ENCODE data around the gene MDM2.
"Not testable (repeated sequence)": the region's sequence is repeated elsewhere in the genome, so short reads cannot be mapped to it uniquely, and the experiment has no call there.

Gene MDM2

DNA sequence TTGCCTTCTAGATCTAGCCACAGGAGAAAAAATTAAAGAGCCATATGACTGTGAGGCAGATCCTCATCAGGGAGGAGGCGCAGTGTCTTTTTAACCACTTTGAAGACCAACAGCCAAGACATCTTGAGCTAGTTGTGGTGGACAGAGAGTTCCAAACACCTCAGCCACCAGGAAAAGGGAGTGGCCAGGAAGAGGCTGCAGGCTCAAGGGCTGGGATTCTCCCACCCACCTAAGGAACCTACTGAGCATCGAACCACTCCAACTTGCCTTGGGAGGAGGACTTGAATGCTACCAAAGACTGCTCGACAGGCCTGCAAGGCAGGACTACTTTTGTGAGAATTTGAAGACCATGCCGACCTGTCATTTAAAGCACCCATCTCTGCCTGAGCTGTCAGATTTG, 14.5 kb upstream of the MDM2 start:
- no peaks in the 10 kb centered on the region for H3K4me1 Mint-ChIP-seq (ENCODE audit: low read depth)
- H3K27ac Mint-ChIP-seq, result no peak overlapping the region
- H3K36me3 Mint-ChIP-seq (ENCODE audit: low read depth), result no peaks in the 10 kb centered on the region
- no peaks in the 10 kb centered on the region for H3K9me3 Mint-ChIP-seq
- no peak overlapping the region for H3K4me3 Mint-ChIP-seq
- no peaks in the 10 kb centered on the region for H3K27me3 Mint-ChIP-seq

- Mint-ChIP-seq H3K4me3 (no peak overlapping the region), H3K4me1 (ENCODE audit: low read depth) (no peaks in the 10 kb centered on the region), H3K9me3 (no peaks in the 10 kb centered on the region), H3K36me3 (ENCODE audit: low read depth) (no peaks in the 10 kb centered on the region), H3K27me3 (no peaks in the 10 kb centered on the region), H3K27ac (no peak overlapping the region)
Observed at GRCh38 chr12:68793975-68794652, 13.9 kb upstream of the MDM2 start.

DNA sequence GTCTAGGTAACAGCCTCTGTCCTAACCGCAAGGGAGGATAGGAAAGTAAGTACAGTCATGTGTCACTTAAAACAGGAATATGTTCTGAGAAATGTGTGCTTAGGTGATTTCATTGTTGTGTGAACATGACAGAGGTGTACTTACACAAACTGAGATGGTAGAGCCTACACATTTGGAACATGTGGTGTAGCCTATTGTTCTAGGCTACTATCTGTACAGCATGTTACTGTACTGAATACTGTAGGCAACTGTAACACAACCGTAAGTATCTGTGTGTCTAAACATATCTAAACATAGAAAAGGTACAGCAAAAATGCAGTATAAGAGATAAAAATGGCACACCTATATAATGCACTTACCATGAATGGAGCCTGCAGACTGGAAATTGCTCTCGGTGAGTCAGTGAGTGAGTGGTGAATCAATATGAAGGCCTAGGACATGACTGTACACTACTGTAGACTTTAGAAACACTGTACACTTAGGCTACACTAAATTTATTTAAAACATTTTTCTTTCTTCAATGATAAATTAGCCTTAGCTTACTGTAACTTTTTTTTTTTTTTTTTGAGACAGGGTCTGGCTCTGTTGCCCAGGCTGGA, 13.2 kb upstream of the MDM2 start:
- no peaks in the 10 kb centered on the region for H3K36me3 Mint-ChIP-seq (ENCODE audit: low read depth)
- H3K9me3 Mint-ChIP-seq, result no peaks in the 10 kb centered on the region
- no peak overlapping the region for H3K27ac Mint-ChIP-seq
- H3K4me3 Mint-ChIP-seq, result no peak overlapping the region
- no peaks in the 10 kb centered on the region for H3K4me1 Mint-ChIP-seq (ENCODE audit: low read depth)
- H3K27me3 Mint-ChIP-seq, result no peaks in the 10 kb centered on the region

DNA sequence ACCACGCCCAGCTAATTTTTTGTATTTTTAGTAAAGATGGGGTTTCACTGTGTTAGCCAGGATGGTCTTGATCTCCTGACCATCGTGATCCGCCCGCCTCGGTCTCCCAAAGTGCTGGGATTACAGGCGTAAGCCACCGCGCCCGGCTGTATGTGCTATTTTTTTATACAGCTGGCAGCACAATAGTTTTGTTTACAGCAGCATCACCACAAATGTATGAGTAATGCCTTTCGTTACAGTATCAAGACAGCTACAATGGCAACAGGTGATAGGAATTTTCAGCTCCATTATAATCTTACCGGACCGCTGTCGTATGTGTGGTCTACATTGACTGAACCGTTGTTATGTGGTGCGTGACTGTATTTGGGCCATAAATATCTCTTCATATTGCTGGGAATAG, 11.6 kb upstream of the MDM2 start:
- no peaks in the 10 kb centered on the region for H3K4me1 Mint-ChIP-seq (ENCODE audit: low read depth)
- H3K27me3 Mint-ChIP-seq, result no peaks in the 10 kb centered on the region
- H3K9me3 Mint-ChIP-seq, result no peaks in the 10 kb centered on the region
- no peak overlapping the region for H3K4me3 Mint-ChIP-seq
- H3K27ac Mint-ChIP-seq, result no peak overlapping the region
- H3K36me3 Mint-ChIP-seq (ENCODE audit: low read depth), result no peaks in the 10 kb centered on the region

GRCh38 chr12:68798882-68799234, 9.1 kb upstream of the MDM2 start:
- Mint-ChIP-seq H3K27me3 (no peaks in the 10 kb centered on the region), H3K36me3 (ENCODE audit: low read depth) (no peaks in the 10 kb centered on the region), H3K4me1 (ENCODE audit: low read depth) (no peaks in the 10 kb centered on the region), H3K27ac (no peak overlapping the region), H3K9me3 (no peaks in the 10 kb centered on the region), H3K4me3 (no peak overlapping the region)

DNA sequence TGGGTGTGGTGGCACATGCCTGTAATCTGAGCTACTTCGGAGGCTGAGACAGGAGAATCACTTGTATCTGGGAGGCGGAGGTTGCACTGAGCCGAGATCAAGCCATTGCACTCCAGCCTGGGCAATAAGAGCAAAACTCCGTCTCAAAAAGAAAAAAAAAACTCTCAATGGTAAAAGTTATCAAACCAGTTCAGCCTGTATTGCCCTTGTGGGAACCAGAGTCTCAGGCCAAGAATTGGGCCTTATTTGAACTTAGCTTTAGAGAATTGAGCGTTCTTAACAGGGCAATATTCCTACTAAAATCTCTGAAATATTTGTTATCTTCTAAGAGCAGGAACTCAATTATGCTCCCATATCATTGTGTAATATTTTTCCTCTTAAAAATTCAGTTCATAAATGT, 7.7 kb upstream of the MDM2 start:
- no peaks in the 10 kb centered on the region for H3K27me3 Mint-ChIP-seq

DNA sequence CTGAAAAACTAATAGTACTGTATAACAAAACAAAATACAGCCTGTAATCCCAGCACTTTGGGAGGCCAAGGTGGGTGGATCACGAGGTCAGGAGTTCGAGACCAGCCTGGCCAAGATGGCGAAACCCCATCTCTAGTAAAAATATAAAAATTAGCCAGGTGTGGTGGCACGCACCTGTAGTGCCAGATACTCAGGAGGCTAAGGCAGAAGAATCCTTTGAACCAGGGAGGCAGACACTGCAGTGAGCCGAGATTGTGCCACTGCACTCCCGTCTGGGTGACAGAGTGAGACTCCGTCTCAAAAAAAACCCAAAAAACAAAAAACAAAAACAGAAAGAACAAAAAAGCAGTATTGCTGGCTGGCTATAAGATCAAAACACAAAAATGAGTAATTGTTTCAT, 6.9 kb upstream of the MDM2 start:
- not testable (repeated sequence) for H3K27me3 Mint-ChIP-seq; H3K4me3 Mint-ChIP-seq; H3K9me3 Mint-ChIP-seq; H3K36me3 Mint-ChIP-seq (ENCODE audit: low read depth); H3K4me1 Mint-ChIP-seq (ENCODE audit: low read depth); H3K27ac Mint-ChIP-seq

More for the DNA sequence above, 7.7 kb upstream of the MDM2 start:
- H3K4me1 Mint-ChIP-seq (ENCODE audit: low read depth), result no peaks in the 10 kb centered on the region
- H3K27ac Mint-ChIP-seq, result no peak overlapping the region
- H3K9me3 Mint-ChIP-seq, result no peaks in the 10 kb centered on the region
- no peak overlapping the region for H3K4me3 Mint-ChIP-seq
- H3K36me3 Mint-ChIP-seq (ENCODE audit: low read depth), result no peaks in the 10 kb centered on the region

DNA sequence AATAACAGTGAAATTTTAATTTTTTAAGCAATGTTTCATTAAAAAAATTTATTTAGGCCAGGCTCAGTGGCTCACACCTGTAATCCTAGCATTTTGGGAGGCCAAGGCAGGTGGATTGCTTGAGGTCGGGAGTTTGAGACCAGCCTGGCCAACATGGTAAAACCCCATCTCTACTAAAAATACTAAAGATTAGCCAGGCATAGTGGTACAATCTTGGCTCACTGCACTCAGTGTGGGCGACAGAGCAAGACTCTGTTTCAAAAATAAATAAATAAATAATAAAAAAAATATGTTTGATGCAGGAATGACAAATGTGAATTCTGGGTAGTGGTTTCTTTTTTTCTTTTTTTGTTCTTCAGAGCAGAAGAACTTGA, 5.6 kb upstream of the MDM2 start:
- not testable (repeated sequence) for H3K4me1 Mint-ChIP-seq (ENCODE audit: low read depth); H3K27ac Mint-ChIP-seq; H3K4me3 Mint-ChIP-seq; H3K36me3 Mint-ChIP-seq (ENCODE audit: low read depth); H3K9me3 Mint-ChIP-seq; H3K27me3 Mint-ChIP-seq

GRCh38 chr12:68802911-68803651, 4.9 kb upstream of the MDM2 start:
- not testable (repeated sequence) for H3K9me3 Mint-ChIP-seq; H3K36me3 Mint-ChIP-seq (ENCODE audit: low read depth); H3K4me3 Mint-ChIP-seq; H3K27me3 Mint-ChIP-seq; H3K4me1 Mint-ChIP-seq (ENCODE audit: low read depth); H3K27ac Mint-ChIP-seq

DNA sequence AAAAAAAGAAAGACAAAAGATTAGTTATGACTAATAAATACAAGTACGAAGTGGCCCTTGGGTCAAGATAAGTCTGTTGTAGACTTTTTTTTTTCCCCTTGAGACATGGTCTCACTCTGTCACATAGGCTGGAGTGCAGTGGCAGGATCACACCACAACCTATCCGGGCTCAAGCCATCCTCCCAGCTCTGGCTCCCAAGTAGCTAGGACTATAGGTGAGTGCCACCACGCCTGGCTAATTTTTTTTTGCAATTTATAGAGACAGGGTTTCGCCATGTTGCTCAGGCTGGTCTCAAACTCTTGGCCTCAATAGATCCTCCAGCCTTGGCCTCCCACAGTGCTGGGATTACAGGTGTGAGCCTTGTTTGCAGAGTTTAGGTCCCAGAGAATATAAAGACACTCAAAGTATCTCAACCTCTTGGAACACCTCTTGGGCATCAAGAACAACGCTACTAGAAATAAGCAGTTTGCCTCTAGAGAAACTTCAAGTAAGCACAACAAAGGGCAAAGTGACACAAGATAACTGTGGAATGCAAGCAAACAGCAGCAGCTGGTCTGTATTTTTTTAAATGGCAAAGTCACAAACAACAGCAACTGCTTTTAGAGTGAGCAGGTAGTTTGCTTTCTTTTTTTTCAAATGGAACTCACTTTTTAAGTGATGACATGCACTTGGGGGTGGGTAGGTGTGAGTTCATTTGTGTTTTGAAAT, 3.9 kb upstream of the MDM2 start:
- H3K27me3 Mint-ChIP-seq, result no peaks in the 10 kb centered on the region
- no peaks in the 10 kb centered on the region for H3K9me3 Mint-ChIP-seq
- H3K27ac Mint-ChIP-seq, result no peak overlapping the region

DNA sequence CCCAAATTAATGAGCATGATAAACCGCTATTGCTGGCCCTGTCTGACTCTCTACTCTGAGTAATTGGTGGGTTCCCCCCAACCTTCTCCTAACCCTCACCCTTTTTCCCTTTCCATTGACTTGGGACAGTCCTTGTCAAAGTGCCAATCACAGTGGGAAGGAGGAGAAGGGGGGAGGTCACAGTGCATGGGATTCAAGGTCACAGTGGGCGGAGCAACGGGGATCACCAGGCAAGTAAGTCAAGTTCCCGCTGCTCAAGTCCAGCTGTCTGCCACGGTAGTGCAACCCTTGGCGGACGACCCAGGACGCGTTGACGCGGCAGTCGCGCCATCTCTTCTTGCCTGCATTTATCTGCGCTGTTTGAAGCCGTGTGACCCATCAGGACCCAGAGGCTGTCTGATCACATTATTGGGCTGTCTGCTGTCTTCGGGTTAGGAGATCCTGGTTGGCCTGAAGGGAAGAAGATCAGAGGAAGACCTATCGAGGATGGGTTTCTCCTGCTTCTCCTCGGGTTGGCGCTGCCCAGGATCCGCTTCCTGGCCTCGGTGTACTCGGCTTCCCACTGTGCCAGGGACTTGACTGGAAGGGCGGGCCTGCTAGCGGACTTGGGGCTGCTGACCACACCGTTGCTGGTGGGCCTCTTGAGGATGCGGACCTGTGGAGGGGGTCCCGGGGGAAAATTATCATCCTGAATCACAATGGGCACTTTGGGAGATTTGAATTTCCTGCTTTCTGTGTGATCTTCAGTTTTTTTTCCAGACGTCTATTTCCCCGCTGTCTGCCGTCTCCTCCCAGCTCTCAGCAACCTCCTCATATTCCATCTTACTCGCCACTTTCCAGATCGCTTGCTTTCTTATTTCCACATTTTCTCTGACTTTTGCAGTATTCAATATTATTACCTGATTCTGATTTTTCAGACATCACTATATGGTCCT, 3.1 kb upstream of the MDM2 start:
- H3K4me3 Mint-ChIP-seq, result no peak overlapping the region
- H3K27ac Mint-ChIP-seq, result no peak overlapping the region
- H3K36me3 Mint-ChIP-seq (ENCODE audit: low read depth), result peaks cover 13% of the 10 kb centered on the region
- peaks cover 23% of the 10 kb centered on the region for H3K4me1 Mint-ChIP-seq (ENCODE audit: low read depth)
- no peaks in the 10 kb centered on the region for H3K9me3 Mint-ChIP-seq
- H3K27me3 Mint-ChIP-seq, result no peaks in the 10 kb centered on the region

More for the DNA sequence above, 3.9 kb upstream of the MDM2 start:
- no peak overlapping the region for H3K4me3 Mint-ChIP-seq
- peaks cover 15% of the 10 kb centered on the region for H3K4me1 Mint-ChIP-seq (ENCODE audit: low read depth)
- H3K36me3 Mint-ChIP-seq (ENCODE audit: low read depth), result peaks cover 5% of the 10 kb centered on the region

DNA sequence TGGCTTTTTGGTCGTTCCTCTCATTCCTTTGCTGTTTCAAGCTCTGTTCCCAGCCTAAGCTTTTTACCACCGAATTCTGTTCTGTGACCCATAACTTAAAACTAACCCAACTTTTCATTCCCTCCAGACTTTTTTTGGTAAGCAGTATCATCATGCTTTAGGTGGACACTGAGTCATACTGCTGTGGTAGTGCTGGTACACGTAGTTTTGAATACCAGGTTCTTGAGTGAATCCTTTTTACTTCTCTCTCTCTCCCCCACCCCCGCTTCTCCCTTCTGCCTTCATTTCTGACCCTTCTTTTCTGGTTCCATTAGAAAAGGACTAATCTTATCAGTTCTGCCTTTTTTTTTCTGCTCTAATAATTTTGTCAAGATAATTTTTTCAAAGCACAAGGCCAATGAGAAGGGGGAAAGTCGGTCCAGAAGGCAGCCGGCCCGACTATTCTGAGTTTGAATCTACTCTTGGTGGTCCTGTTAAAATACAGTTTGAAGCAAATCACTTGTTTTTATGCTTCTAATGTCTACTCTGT, 2.3 kb upstream of the MDM2 start:
- no peak overlapping the region for H3K27ac Mint-ChIP-seq
- peaks cover 25% of the 10 kb centered on the region for H3K4me1 Mint-ChIP-seq (ENCODE audit: low read depth)
- no peaks in the 10 kb centered on the region for H3K27me3 Mint-ChIP-seq
- H3K36me3 Mint-ChIP-seq (ENCODE audit: low read depth), result peaks cover 16% of the 10 kb centered on the region
- H3K9me3 Mint-ChIP-seq, result no peaks in the 10 kb centered on the region
- no peak overlapping the region for H3K4me3 Mint-ChIP-seq

GRCh38 chr12:68806488-68807237, 1.3 kb upstream of the MDM2 start:
- no peaks in the 10 kb centered on the region for H3K9me3 Mint-ChIP-seq
- H3K36me3 Mint-ChIP-seq (ENCODE audit: low read depth), result peaks cover 26% of the 10 kb centered on the region
- peak overlapping the region; percentile 99 for H3K27ac Mint-ChIP-seq
- peak overlapping the region; percentile 95 for H3K4me3 Mint-ChIP-seq
- peaks cover 34% of the 10 kb centered on the region for H3K4me1 Mint-ChIP-seq (ENCODE audit: low read depth)
- H3K27me3 Mint-ChIP-seq, result no peaks in the 10 kb centered on the region

GRCh38 chr12:68807274-68807575, 752 bp upstream of the MDM2 start:
- H3K4me1 Mint-ChIP-seq (ENCODE audit: low read depth), result peaks cover 38% of the 10 kb centered on the region
- peaks cover 29% of the 10 kb centered on the region for H3K36me3 Mint-ChIP-seq (ENCODE audit: low read depth)
- H3K4me3 Mint-ChIP-seq, result peak overlapping the region; percentile 95
- peak overlapping the region; percentile 99 for H3K27ac Mint-ChIP-seq
- not testable (repeated sequence) for H3K9me3 Mint-ChIP-seq, H3K27me3 Mint-ChIP-seq

All from stimulated activated naive CD8-positive, alpha-beta T cell treated with anti-CD3 and anti-CD28 coated beads, Interleukin-15, Interleukin-2, amounts not matched to agents 100 ng/mL and 50 ng/mL, for 24 hours (primary cell).